HEK293T (cell line): Measurements from ENCODE around the gene SDR39U1.

Source experiments
- CTBP1 ChIP-seq: fragments of 450-650 bp; IDR thresholded peaks from 2 replicates; pipeline ENCODE4 v1.6.1; 2016; ENCODE audit warnings: borderline replicate concordance
- FOXK2 ChIP-seq: fragments of 450-650 bp; IDR thresholded peaks from 2 replicates; pipeline ENCODE4 v1.6.1; 2016; ENCODE audit warnings: mild to moderate bottlenecking
- SUZ12 ChIP-seq: fragments of 450-650 bp; IDR thresholded peaks from 2 replicates; pipeline ENCODE4 v1.6.1; 2016; ENCODE audit warnings: mild to moderate bottlenecking

GRCh38 chr14:24430682-24431568 lies 11.7 kb downstream of the SDR39U1 start:
- TF ChIP-seq SUZ12: no peak
- no peak for TF ChIP-seq CTBP1
- TF ChIP-seq FOXK2: no peak
